SIG-M5 treated with dmso at 0.1 percent for 504 hours (cell line): ENCODE measurements around the gene TIMM21.
A peak's percentile ranks its signal among the peaks of the same experiment; 100 is the strongest.

Source experiments
- DNase-seq: peaks from one replicate; lab custom pipeline; 2025; ENCODE audit not compliant: unreplicated experiment; lab: John Stamatoyannopoulos, UW

TIMM21 gene

GRCh38 chr18:74186661-74187060 lies 38.3 kb downstream of the TIMM21 start:
- DNase-seq: no peak

- DNase-seq: no peak
Measured at GRCh38 chr18:74190086-74190485, 41.8 kb downstream of the TIMM21 start.

GRCh38 chr18:74191577-74191976 lies 43.3 kb downstream of the TIMM21 start:
- no peak for DNase-seq

- DNase-seq: no peak
Measured at GRCh38 chr18:74194691-74195090, 46.4 kb downstream of the TIMM21 start.

GRCh38 chr18:74196220-74197119 lies 48.1 kb downstream of the TIMM21 start:
- peak; percentile 74 for DNase-seq

GRCh38 chr18:74197705-74198341 lies 49.5 kb downstream of the TIMM21 start:
- DNase-seq: no peak

GRCh38 chr18:74198453-74198852 lies 50.1 kb downstream of the TIMM21 start:
- DNase-seq: no peak

- DNase-seq: no peak
Measured at GRCh38 chr18:74200780-74201179, 52.5 kb downstream of the TIMM21 start.

GRCh38 chr18:74203811-74204210 lies 55.5 kb downstream of the TIMM21 start:
- no peak for DNase-seq

GRCh38 chr18:74204526-74205152 lies 56.3 kb downstream of the TIMM21 start:
- no peak for DNase-seq
